ENCODE results near the gene ENTPD8.
"Not testable (repeated sequence)": the region's sequence is repeated elsewhere in the genome, so short reads cannot be mapped to it uniquely, and the experiment has no call there.

The ENTPD8 gene

DNA sequence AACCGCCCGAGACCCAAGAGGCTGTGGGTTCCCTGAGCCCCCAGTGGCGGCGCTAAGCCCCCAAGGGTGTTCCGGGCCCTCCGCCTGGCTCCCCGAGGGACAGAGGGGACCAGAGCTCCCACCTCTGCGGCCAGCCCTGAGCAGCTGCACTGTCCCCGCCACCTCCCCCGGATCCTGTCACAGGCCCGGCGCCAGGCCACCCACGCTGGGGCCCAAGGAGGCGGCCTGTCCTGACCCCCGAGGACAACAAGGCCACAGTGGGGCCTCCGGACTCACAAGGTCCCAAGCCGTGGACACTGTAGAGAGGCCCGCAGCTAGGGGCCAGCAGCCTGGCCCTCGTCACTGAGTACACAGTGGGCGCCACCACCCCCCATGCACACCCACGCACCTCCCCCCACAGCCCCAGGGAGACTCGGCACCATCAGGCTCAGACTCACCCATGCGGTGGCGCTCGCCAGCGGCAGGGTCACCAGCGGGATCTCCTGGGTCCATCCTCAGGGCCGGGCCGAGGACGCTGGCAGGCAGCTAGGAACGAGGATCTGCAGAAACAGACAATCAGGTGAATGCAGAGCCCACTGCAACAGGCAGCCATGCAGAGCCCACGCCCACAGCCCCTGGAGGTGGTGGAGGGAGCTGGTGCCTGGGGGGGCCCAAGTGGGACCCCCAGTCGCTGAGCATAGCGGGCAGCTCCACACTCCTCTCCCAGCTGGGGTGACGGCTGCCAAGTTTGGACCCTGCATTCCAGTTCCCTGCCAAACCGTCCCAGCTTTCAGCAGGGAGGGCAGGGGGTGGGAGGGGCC lies 46.1 kb downstream of the ENTPD8 start:
- DNase-seq (ENCODE audit: low read depth), result no peak

GRCh38 chr9:137393176-137394150 lies 47.7 kb downstream of the ENTPD8 start:
- DNase-seq (ENCODE audit: low read depth), result no peak

DNA sequence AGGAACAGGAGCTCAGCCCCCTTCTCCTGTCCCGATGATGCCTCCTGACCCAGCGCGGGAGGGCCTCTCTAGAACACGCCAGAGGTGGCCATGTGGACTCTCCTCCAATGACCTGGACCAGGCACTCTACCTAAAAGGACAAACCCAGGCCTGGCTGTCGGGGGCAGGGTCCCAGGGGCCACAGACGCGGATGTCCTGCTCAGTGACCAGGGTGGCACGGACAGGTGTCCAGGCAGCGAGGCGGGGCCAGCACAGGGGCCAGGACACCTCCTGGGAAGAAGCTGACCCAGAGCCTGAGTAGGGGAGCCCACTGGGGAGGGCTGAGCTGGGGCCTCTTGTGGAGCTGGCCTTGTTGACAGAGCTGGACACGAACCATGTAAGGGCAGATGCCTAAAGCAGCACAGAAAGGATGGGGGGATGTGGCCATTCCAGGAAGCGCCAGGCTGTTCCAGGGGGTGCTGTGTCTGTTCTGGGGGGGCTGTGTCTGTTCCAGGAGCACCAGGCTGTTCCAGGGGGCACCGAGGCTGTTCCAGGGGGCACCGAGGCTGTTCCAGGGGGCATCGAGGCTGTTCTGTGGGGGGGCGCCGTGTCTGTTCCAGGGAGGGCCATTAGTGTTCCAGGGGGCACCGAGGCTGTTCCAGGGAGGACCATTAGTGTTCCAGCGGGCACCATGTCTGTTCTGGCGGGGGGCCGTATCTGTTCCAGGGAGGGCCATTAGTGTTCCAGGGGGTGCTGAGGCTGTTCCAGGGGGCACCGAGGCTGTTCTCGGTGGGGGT lies 48.7 kb downstream of the ENTPD8 start:
- DNase-seq (ENCODE audit: low read depth), result no peak

- no peak for DNase-seq (ENCODE audit: low read depth)
Observed at GRCh38 chr9:137391411-137391754, 49.8 kb downstream of the ENTPD8 start.

GRCh38 chr9:137390553-137391410 lies 50.4 kb downstream of the ENTPD8 start:
- no peak for DNase-seq (ENCODE audit: low read depth)

- no peak for DNase-seq (ENCODE audit: low read depth)
Observed at GRCh38 chr9:137389428-137389746, 51.8 kb downstream of the ENTPD8 start.

DNA sequence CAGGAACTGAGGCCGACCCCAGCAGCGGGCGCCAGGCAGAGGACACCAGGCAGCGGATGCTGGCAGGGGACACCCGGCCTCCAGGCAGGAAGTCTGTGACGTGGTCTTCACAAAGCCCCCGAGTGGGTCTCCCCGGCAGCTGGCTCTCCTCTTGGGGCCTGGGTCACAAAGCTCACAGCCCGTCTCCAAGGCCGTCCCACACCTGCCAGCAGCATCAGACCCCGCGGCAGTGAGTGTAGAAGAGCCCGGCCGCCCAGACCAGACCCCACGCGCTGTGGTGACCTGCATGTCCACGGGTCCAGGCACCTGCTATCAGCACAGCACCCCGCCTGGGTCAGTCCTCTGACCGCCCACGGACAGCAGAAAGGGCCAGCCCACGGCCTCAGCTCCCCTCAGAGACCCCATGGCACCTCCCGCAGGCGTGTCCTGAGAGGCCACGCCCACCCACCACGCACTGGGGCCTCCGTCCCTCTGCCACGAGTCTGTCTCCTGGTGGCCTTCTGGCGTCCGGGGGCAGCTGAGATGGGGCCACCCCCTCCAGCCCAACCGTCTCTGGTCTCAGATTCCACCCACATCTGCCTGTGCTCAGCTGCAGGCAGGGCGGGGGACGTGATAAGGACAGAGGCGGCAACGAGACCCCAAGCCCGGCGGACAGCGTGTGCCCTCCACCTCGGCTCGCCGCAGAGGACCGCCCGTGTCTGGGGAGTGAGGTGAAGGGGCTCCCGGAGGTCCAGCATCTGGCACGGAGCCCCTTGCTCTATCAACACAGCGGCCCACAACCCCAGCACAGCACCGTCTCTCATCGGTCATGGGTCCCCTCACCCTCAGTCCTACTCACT lies 52.3 kb downstream of the ENTPD8 start:
- DNase-seq (ENCODE audit: low read depth), result no peak

DNA sequence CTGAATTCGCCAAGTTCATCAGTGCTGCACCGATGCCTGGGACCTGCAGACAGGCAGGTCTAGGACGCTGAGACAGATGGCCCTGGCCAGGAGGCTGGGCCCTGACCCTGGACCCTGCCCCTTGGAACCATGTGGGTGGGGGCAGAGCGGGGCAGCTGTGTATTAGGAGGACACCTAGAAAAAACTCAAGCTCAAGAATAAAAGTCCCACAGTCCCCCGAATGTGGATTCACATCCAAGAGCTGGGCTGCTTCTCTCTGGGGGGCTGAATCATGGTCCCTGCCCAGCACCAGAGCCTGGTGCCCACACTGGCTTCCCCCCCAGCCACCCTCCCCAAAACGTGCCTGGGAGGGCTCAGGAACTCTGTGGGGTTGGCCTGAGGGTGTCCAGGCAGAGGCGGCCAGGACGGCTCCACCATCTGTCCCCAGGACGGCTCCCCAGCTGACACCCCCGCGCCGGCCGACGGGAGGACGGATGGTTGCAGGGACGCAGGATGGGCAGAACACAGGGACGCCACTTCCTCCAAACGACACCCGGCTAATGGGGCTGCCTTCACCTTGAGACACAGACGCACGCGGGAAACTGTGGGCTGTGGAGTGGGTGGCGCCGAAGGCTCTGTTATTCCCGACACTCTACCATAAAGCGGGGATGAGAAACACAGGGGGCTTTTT lies 53.1 kb downstream of the ENTPD8 start:
- DNase-seq (ENCODE audit: low read depth), result no peak

DNA sequence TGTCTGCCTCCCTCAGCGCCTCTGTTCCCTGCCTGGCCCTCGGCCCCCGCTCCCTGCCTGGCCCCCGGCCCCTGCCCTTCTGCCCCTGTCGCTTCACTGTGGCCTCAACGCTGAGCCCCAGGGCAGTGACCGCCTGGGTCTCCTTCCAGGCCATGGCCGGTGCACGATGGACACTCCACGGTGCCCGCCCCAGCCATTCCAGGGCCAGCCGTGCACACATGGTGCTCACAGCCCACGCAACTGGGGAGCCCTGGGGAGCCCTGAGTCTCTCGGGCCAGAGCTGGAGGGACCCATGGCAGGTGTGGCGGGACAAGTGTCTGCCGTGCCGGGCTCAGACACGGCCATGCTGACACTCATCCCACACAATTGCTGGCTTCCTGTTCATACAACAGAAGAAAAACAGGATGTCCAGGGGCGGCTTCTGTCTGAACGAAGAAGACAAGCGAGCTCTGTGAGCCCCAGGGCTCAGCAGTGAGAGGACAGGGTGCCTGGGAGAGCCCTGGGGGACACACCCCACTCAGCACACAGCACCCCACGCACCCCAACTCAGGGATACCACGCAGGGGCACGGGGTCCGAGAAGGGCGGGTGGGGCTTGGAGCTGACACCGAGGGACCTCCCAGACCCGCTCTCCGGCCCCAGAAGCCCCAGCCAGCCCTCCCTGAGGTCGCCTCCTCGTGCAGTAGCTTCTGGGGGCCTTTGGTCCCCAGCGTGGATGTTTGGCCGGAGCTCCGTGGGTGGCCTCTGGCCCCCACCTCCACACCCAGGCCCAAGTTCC lies 53.9 kb downstream of the ENTPD8 start:
- peak; percentile 56 for DNase-seq (ENCODE audit: low read depth)

DNA sequence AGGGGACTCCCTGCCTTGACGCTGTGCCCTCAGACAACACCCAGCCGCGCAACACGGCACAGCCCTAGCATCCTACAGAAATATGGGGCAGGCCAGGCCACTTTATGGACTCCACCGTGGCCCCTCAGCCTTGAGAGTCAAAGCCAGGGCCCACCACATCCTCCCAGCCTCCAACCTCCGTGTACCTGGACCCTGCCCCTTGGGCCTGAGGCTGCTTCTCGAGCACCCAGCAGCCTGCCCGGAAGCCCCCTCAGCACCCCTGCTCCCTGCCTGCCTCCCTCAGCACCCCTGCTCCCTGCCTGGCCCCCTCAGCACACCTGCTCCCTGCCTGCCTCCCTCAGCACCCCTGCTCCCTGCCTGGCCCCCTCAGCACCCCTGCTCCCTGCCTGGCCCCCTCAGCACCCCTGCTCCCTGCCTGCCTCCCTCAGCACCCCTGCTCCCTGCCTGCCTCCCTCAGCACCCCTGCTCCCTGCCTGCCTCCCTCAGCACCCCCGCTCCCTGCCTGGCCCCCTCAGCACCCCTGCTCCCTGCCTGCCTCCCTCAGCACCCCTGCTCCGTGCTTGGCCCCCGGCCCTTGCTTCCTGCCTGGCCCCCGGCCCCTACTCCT lies 54.5 kb downstream of the ENTPD8 start:
- not testable (repeated sequence) for DNase-seq (ENCODE audit: low read depth)

DNA sequence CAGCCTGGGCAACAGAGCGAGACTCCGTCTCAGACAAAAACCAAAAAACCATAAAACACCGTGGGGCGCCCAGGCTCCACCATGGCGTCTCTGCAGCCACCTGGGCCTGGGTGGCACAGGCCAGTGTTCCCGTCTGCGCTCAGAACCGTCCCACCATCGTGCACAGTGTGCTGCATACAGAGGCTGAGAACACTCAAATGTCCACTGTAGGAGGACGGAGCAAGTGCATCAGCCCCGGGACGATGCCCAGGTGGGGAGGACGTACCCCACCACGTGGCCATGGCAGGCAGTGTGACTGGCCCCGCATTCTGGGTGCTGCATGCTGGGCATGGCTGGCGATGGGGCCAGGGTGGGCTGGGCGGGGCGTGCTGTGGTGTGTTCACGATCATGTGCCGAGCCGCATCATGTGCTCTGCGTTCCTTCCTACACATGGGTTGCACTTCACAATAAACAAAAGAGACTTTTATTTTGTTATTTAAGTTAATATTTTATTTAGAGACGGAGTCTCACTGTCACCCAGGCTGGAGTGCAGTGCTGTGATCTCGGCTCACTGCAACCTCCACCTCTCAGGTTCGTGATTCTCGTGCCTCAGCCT lies 56.0 kb downstream of the ENTPD8 start:
- no peak for DNase-seq (ENCODE audit: low read depth)
